Sigmoid colon (tissue), 4 donors: Measurements from ENCODE around the gene DGKD.

Experiments used
- POLR2A ChIP-seq, 2 donors: fragments of 450-650 bp; IDR thresholded peaks; one replicate each; pipeline ENCODE4 v1.6.1; 2016; ENCODE audit warnings: antibody characterized with exemption in 2 of 2, mild to moderate bottlenecking in 2 of 2, moderate library complexity in 2 of 2
- POLR2AphosphoS5 ChIP-seq, 4 donors: sonication (generic); formaldehyde crosslinking; IDR thresholded peaks; one replicate each; pipeline ENCODE4 v1.6.1; 2017; ENCODE audit warnings: antibody characterized with exemption in 4 of 4
- TF ChIP-seq, protein P1 (sequence below), 4 experiments: fragments of 450-650 bp in 3 of 4; fragments of 200-600 bp in 1 of 4; IDR thresholded peaks; one replicate each; pipeline ENCODE4 v1.5.1; 2016 to 2019; ENCODE audit warnings: antibody characterized with exemption in 4 of 4, mild to moderate bottlenecking in 3 of 4, moderate library complexity in 2 of 4

DNA sequence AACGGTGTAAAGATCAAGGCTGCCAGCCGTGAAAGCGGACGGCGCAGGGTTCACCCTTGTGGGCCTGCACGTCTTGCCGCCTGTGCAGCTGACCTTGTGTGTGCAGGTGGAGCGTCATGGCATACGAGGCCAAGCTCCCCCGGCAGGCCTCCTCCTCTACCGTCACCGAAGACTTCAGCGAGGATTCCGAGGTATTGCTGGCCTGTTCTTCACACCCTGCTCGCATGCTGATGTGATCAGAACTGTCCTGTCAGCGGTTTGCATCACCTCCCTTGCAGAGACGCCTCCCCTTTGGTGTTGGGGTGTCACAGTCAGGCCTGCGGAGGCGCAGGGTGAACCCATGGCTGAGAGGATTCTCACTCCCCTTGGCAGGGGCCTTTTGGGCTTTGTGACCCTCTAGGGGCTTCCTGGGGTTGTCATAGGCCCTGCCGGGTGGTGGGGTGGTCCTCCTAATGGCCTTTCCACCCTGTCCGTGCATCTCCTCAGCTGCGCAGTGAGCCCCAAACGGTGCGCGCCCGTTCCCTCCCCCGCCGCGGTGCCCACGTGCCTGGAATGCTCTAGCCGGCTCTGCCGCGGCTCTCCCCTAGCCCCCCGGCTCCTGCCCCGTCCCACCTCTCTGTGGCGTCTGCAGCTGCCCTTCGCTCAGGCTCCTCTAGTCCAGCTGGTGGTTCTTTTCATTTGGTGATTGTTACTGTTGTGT is 92.5 kb downstream of the DGKD start:
- TF ChIP-seq POLR2A (IDR thresholded peaks at IDR 0.05): no peak
- TF ChIP-seq, protein P1, sequence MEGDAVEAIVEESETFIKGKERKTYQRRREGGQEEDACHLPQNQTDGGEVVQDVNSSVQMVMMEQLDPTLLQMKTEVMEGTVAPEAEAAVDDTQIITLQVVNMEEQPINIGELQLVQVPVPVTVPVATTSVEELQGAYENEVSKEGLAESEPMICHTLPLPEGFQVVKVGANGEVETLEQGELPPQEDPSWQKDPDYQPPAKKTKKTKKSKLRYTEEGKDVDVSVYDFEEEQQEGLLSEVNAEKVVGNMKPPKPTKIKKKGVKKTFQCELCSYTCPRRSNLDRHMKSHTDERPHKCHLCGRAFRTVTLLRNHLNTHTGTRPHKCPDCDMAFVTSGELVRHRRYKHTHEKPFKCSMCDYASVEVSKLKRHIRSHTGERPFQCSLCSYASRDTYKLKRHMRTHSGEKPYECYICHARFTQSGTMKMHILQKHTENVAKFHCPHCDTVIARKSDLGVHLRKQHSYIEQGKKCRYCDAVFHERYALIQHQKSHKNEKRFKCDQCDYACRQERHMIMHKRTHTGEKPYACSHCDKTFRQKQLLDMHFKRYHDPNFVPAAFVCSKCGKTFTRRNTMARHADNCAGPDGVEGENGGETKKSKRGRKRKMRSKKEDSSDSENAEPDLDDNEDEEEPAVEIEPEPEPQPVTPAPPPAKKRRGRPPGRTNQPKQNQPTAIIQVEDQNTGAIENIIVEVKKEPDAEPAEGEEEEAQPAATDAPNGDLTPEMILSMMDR (IDR thresholded peaks at IDR 0.05): no peak
- no peak for TF ChIP-seq POLR2AphosphoS5 (IDR thresholded peaks at IDR 0.05)
